ENCODE results near the gene TEC. TPM values are rescaled to one million over a fixed set of nuclear protein-coding genes. Genes with fewer than 3 reads are reported as not detected.

TEC gene
- total RNA-seq, 4 donors from 2014 or later, result 0.20 to 1.9 (median 1.1) TPM

DNA sequence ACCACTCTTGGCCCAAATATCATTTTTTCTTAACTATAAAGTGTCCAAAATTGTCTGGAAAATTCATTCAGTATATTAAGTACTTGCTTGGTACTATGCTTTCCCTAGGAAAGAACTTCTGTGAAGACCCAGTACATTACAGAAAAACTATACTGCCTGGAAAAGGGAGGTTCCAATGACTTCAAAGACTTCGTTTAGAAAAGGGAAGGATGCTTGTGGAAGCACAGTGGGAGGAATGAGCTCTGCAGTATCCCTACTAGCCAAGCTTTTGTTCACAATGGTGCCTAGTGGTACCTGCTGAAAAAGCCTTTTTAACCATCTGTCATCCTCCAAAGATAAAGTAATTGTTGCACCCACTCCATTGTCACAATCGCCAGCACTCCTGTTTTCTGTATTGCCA lies 7.2 kb downstream of the TEC start:
- H3K4me3 ChIP-seq, result no peak overlapping the region
- no peaks in the 10 kb centered on the region for H3K27me3 ChIP-seq
- no peaks in the 10 kb centered on the region for H3K36me3 ChIP-seq
- H3K27ac ChIP-seq, result no peak overlapping the region
- in situ Hi-C loops (cut with MboI; ENCODE audit: low sequenced_read_pairs in 4 of 4), result no loop called here
- TF ChIP-seq, protein P1, sequence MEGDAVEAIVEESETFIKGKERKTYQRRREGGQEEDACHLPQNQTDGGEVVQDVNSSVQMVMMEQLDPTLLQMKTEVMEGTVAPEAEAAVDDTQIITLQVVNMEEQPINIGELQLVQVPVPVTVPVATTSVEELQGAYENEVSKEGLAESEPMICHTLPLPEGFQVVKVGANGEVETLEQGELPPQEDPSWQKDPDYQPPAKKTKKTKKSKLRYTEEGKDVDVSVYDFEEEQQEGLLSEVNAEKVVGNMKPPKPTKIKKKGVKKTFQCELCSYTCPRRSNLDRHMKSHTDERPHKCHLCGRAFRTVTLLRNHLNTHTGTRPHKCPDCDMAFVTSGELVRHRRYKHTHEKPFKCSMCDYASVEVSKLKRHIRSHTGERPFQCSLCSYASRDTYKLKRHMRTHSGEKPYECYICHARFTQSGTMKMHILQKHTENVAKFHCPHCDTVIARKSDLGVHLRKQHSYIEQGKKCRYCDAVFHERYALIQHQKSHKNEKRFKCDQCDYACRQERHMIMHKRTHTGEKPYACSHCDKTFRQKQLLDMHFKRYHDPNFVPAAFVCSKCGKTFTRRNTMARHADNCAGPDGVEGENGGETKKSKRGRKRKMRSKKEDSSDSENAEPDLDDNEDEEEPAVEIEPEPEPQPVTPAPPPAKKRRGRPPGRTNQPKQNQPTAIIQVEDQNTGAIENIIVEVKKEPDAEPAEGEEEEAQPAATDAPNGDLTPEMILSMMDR (IDR thresholded peaks at IDR 0.05 in 4 of 5, conservative IDR thresholded peaks at IDR 0.05 in 1 of 5), result no peak
- no peak for TF ChIP-seq POLR2A (IDR thresholded peaks at IDR 0.05)
- H3K4me1 ChIP-seq, result no peaks in the 10 kb centered on the region
- no peak for ATAC-seq
- DNase-seq, result no peak
- H3K9me3 ChIP-seq, result no peaks in the 10 kb centered on the region
- intact Hi-C loops (cut with DNase I; ENCODE audit: low total_unique reads), result loop anchor here (10.0 kb wide), 2 partner anchors 348 to 572 kb away; partner anchors contain the start of genes NFXL1 and OCIAD1

DNA sequence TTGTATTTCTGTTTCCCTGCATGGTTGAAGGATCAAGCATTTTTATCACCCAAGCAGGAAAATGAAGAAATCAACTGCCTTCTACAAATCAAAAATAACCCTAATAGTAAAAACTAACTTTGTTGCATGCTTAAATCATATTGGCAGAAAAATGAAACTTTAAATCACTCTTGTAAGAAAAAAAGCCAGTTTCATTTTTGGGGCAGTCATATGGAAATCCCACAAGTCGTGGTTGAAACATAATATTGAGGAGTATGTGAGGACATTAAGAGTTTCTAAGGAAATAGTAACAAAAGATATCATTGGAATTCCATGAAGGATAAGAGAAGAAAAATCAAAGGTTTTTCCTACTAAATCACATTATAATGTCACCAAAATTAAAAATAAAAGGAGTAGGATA lies 8.4 kb downstream of the TEC start:
- TF ChIP-seq, protein P1 (IDR thresholded peaks at IDR 0.05 in 4 of 5, conservative IDR thresholded peaks at IDR 0.05 in 1 of 5), result no peak
- TF ChIP-seq POLR2A (IDR thresholded peaks at IDR 0.05), result no peak
- Histone ChIP-seq H3K4me3 (no peak overlapping the region), H3K27ac (no peak overlapping the region), H3K9me3 (no peaks in the 10 kb centered on the region), H3K4me1 (no peaks in the 10 kb centered on the region), H3K36me3 (no peaks in the 10 kb centered on the region), H3K27me3 (no peaks in the 10 kb centered on the region)
- in situ Hi-C loops (cut with MboI; ENCODE audit: low sequenced_read_pairs in 4 of 4) (no loop called here), intact Hi-C loops (cut with DNase I; ENCODE audit: low total_unique reads) (loop anchor here (10.0 kb wide), 2 partner anchors 346 to 574 kb away; partner anchors contain the start of genes NFXL1 and OCIAD1)
- no peak for ATAC-seq
- no peak for DNase-seq

GRCh38 chr4:48259748-48260147 lies 9.9 kb downstream of the TEC start:
- Histone ChIP-seq H3K27me3 (no peaks in the 10 kb centered on the region), H3K27ac (no peak overlapping the region), H3K4me1 (no peaks in the 10 kb centered on the region), H3K4me3 (no peak overlapping the region), H3K9me3 (no peaks in the 10 kb centered on the region), H3K36me3 (no peaks in the 10 kb centered on the region)
- no peak for DNase-seq
- no peak for TF ChIP-seq POLR2A (IDR thresholded peaks at IDR 0.05)
- TF ChIP-seq, protein P1 (IDR thresholded peaks at IDR 0.05 in 4 of 5, conservative IDR thresholded peaks at IDR 0.05 in 1 of 5), result no peak
- intact Hi-C loops (cut with DNase I; ENCODE audit: low total_unique reads) (loop anchor here (10.0 kb wide), 2 partner anchors 345 to 575 kb away; partner anchors contain the start of genes NFXL1 and OCIAD1), in situ Hi-C loops (cut with MboI; ENCODE audit: low sequenced_read_pairs in 4 of 4) (no loop called here)
- ATAC-seq, result no peak

- no peaks in the 10 kb centered on the region for H3K36me3 ChIP-seq
- TF ChIP-seq, protein P1 (IDR thresholded peaks at IDR 0.05 in 4 of 5, conservative IDR thresholded peaks at IDR 0.05 in 1 of 5), result no peak
- TF ChIP-seq POLR2A (IDR thresholded peaks at IDR 0.05), result no peak
- intact Hi-C loops (cut with DNase I; ENCODE audit: low total_unique reads), result no loop called here
Observed at GRCh38 chr4:48258845-48259397, 10.7 kb downstream of the TEC start.

GRCh38 chr4:48255959-48256342 lies 13.7 kb downstream of the TEC start:
- in situ Hi-C loops (cut with MboI; ENCODE audit: low sequenced_read_pairs in 4 of 4), result no loop called here
- no peak for TF ChIP-seq POLR2A (IDR thresholded peaks at IDR 0.05)
- TF ChIP-seq, protein P1 (IDR thresholded peaks at IDR 0.05 in 4 of 5, conservative IDR thresholded peaks at IDR 0.05 in 1 of 5), result no peak
- Histone ChIP-seq H3K27ac (no peak overlapping the region), H3K36me3 (no peaks in the 10 kb centered on the region), H3K27me3 (no peaks in the 10 kb centered on the region), H3K4me1 (no peaks in the 10 kb centered on the region), H3K4me3 (no peak overlapping the region), H3K9me3 (no peaks in the 10 kb centered on the region)
- no peak for ATAC-seq
- intact Hi-C loops (cut with DNase I; ENCODE audit: low total_unique reads), result no loop called here
- no peak for DNase-seq

More at GRCh38 chr4:48258845-48259397, 10.7 kb downstream of the TEC start:
- no peaks in the 10 kb centered on the region for H3K9me3 ChIP-seq
- no peaks in the 10 kb centered on the region for H3K4me1 ChIP-seq
- DNase-seq, result no peak
- no peak overlapping the region for H3K4me3 ChIP-seq
- ATAC-seq, result no peak
- no peak overlapping the region for H3K27ac ChIP-seq
- in situ Hi-C loops (cut with MboI; ENCODE audit: low sequenced_read_pairs in 4 of 4), result no loop called here
- no peaks in the 10 kb centered on the region for H3K27me3 ChIP-seq

All from gastrocnemius medialis (tissue), 4 donors.